ENCODE measurements around the gene PLXDC2.
"Not testable (repeated sequence)": the region's sequence is repeated elsewhere in the genome, so short reads cannot be mapped to it uniquely, and the experiment has no call there.

The PLXDC2 gene

GRCh38 chr10:20045100-20045499, 228.9 kb downstream of the PLXDC2 start:
- DNase-seq (ENCODE audit: low spot score) = not testable (repeated sequence)

GRCh38 chr10:20048161-20048560, 231.9 kb downstream of the PLXDC2 start:
- no peak for DNase-seq (ENCODE audit: low spot score)

DNA sequence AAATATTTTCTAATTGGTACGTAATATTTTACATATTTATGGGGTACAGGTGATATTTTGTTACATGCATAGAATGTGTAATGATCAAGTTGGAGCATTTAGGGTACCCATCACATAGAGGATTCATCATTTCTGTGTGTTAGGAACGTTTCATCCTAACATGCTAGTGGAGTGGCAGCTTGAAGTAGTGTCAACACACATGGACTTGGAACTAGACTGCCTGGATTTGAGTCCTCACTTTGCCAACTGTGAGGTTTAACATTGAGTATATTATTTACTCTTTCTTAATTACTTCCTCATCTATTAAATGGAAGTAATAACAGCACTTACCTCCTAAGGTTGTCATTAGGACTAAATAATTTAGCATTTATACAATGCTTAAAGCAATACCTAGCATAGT, 241.9 kb downstream of the PLXDC2 start:
- no peak for DNase-seq (ENCODE audit: low spot score)

GRCh38 chr10:20059084-20059835, 243.0 kb downstream of the PLXDC2 start:
- DNase-seq (ENCODE audit: low spot score) = no peak

DNA sequence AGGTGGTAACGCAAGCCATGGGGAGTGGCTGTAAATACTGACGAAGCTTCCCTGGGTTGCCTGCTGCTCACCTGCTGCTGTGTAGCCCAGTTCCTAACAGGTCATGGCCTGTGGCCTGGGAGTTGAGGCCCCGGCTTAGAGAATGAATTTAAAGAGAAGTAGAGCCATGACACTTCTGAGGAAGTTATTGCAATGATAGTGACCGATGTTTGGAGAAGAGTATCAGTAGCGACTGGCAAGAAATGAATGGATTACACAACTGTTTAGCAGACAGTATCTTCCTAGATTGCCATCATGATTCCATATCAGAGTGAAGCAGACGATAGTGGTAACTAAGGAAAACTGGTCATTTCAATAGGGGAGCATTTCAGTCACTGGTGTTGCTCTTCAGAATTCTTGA, 249.6 kb downstream of the PLXDC2 start:
- no peak for DNase-seq (ENCODE audit: low spot score)

DNA sequence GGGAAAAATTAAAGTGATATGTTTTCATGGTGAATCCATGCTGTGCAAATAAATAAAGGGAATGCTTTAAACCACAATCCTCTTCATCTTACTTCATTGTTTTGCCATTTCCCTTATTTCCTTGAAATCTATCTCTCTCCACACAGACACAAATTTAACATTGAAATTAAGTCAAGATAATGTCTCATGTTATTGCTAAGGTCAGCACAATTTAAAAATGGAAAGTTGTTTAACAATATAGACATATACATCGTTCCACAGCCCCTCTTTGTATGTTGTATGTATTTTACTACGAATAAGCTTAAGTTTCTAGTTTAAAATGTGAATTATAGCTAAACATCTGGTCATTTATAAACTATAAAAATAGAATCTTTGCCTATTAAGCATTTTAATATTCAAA, 256.9 kb downstream of the PLXDC2 start:
- no peak for DNase-seq (ENCODE audit: low spot score)

- no peak for DNase-seq (ENCODE audit: low spot score)
Observed at GRCh38 chr10:20075713-20076112, 259.5 kb downstream of the PLXDC2 start.

- no peak for DNase-seq (ENCODE audit: low spot score)
Observed at GRCh38 chr10:20084451-20084850, 268.2 kb downstream of the PLXDC2 start.

GRCh38 chr10:20085115-20085514, 268.9 kb downstream of the PLXDC2 start:
- DNase-seq (ENCODE audit: low spot score) = no peak

DNA sequence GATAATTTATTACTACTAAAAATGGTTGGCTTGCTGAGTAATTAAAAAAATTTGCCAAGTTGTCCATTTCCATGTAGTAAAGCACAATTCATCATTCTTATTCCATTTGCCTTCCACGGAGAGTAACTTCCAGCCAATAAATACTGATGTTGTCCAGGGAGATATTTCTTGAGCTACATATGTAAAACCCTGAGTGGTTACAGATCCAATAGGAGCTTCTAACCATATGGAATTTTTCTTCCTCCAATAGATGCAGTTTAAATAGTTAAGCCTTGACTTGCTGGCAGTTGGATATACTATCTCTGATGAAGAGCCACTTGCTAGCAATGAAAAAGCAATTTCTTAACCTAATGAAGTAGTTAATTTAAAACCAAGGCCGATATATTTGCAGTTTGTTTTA, 271.1 kb downstream of the PLXDC2 start:
- DNase-seq (ENCODE audit: low spot score) = no peak

DNA sequence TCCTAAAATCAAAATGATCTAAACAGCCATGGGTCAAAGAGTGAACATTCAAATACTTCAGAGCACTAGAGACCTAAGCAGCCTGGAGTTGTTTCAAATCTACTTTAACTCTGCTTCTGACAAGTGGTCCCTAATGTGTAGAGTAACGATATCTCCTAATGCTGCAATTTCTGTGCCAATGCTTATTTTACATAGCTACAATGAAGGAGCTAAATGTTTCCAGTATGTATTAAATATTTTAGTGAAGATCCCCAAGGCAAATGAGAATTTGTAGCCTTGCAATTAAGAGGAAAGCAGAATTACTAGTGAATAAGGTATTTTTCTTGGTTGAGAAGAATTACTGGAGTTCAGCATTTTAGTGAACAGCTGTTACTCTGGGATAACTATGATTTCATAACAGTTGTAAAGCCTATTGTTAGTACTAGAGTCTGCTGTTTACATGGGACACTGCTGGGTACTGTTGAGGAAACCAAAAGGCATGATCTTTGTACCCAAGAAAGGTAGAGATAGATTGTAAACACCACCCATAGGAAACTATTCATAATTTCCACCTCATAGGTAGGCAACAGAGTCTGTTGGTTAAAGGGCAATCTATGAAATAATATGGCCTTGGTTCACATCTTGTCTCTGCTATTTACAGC, 271.9 kb downstream of the PLXDC2 start:
- no peak for DNase-seq (ENCODE audit: low spot score)

DNA sequence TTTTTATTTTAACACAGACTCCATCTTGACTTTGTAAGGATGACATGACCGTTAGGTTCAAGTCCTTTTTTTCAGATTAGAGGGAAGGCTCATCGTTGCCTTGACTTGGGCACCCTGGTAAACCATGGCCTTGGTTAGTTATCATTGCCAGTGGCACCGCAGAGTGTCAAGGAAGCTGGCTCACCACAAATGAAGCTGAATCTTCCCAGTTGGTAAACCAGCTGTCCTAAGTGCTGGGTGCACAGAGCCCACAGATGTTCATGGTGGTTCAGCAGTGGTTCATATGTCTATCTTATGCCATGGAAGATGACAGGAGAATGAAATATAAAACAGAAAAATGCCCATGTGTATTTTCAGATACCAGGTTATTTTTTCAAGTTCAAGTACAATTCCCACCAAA, 273.6 kb downstream of the PLXDC2 start:
- DNase-seq (ENCODE audit: low spot score) = no peak

- no peak for DNase-seq (ENCODE audit: low spot score)
Observed at GRCh38 chr10:20090831-20091230, 274.6 kb downstream of the PLXDC2 start.

DNA sequence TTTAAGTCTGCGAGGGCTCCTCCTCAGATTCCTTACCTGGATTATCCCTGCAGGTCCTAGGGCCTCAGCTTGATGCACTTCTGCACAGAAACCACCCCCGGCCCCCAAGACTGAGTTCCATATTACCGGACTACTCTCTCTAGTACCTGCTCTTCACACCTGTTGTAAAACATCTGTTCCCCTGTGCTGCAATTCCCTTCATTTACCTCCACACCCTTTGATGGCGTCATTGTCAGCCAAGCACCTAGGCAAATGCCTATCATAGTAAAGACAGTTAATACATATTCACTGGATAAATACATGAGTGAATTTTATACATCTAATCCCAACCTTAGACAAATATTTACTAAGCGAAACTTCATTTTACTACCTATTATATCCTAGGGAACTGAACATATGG, 275.5 kb downstream of the PLXDC2 start:
- DNase-seq (ENCODE audit: low spot score) = no peak

DNA sequence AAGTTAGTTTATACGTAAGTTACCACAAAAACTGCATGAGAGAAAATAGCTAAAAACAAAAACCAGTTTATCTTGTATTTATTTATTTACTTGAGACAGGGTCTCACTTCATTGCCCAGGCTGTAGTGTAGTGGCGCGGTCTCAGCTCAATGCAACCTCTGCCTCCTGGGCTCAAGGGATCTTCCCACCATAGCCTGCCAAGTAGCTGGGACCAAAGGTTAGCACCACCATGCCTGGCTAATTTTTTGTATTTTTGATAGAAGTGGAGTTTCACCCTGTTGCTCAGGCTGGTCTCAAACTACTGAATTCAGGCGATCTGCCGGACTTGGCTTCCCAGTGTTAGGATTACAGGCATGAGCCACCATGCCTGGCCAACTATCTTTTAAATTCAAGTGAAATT, 277.4 kb downstream of the PLXDC2 start:
- no peak for DNase-seq (ENCODE audit: low spot score)

DNA sequence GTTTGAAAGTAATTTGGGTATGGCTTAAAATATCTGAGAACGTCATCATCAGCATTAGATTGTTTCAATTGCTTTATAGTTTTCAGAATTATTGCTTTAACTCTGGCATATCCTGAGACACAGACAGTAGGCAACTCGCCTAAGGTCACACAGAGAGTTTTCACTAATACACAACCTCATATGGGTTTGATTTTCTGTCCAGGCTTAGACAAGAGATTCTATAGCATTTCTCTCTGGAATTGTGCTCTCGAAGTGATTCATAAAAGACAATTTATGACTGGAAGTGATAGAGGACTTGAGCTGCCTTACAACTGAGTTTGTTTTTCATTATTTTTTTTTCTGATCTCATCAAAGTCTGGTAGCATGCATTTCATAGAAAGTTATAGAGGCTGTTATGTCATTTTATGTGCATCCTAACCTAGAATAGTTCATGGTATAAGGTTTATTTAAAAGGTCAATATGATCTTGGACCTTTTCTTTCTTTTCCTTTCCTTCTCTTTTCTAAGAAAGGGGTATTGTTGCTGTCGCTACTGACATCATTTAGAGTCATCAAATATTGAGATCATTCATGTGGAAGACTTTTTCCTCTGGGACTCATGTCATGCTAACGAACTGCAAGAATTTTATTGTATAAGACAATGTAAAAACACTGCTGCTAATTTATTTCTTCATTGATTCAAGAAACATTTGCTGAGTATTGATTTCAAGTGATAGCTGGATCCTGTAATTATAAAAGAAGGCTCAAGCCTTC, 278.2 kb downstream of the PLXDC2 start:
- DNase-seq (ENCODE audit: low spot score) = no peak

DNA sequence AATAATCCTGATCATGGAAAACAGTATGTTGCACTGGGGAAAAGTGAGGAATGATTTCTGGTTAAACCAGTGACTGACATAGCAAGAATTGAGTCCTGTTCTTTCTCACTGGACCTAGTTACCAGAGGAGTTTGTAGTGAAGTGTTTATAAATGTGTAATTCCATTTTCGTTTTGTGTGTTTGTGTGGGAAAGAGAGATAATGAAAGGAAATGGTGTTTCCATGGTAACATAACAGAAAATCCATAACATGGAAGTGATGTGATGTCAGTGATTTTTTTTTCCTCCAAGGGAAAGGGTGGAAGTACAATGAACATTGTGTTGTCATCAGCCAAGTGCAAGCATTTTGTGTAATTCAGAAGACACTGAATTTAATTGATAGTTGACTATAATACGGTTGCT, 283.9 kb downstream of the PLXDC2 start:
- DNase-seq (ENCODE audit: low spot score) = no peak

- no peak for DNase-seq (ENCODE audit: low spot score)
Observed at GRCh38 chr10:20105236-20105635, 289.0 kb downstream of the PLXDC2 start.

DNA sequence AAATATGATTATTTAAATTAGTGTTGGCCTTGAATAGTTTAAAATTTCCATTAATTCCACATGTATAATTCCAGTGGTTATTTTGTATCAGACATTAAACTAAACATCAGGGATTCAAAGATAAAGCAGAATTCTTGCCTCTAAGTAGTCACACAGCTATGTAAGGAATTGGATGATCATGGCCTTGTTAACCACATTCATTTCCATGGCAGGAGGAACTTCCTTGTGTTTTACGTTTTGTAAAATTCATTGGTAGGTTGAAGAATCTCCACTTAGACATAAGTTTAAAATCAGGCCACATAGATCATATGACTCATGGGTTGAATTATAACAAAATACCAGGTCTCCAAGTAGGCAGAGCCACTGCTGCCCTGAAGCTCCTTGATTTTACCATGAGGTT, 289.7 kb downstream of the PLXDC2 start:
- no peak for DNase-seq (ENCODE audit: low spot score)

GRCh38 chr10:20108021-20108420, 291.8 kb downstream of the PLXDC2 start:
- DNase-seq (ENCODE audit: low spot score) = no peak

DNA sequence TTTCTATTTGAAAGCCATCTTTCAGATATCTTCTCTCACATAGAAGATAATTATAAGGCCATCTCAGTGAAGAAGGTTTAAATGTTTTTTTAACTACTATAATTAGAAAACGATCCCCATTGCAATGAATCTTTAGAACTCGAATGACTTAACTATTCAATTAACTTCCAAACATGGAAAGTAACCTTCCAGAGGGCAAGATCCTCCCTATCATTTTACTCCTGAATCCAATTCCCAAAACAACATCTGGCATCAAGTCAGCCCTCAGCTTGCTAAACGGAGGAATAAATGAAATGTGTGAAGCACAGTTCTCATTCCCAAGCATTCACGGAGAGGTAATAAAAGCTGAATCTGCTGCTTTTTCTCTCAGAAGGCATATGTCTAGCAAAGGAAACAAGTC, 293.4 kb downstream of the PLXDC2 start:
- DNase-seq (ENCODE audit: low spot score) = no peak

DNA sequence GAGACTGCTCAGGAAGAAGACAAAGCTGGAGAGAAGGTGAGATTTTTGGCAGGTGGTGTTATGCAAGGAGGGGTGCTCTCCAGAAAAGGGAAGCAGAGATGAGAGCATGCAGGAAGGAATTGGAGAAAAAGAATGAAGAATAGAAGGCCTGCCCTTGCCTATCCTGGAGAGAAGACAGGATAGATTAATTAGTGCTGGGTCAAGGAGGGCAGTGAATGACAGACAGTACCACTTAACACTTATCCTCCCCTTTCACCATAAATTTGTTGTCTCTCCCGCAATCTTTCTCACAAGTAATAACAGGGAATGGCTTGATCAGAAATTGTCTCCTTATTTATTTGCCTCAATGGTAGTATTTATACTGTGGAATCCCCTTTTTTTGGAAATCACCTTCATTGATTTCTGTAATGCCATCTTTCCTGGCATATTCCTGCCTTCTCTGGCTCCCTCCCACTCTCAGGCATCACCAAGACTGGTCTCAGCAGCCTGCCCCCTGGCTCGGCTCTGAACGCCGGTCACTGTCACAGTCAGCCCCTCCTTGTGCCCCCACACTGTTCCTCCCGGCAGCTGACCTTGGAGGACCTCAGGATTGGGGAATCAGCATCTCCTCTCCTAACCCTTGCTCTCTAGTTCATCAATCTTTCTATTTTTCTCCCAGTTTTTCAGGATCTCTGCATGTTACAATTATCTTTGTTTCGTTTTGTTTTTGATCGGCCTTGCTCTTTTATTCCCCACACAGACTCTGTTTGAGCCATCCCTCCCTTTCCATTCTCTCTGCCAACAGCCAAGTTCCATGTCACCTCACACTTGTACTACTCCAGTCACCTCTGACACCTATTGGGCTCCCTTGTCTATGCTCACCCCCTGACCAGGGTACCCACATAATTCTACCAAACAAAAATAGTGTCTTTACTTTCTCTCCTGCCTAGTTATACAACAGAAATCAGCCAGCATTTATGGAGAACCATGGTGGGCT, 294.2 kb downstream of the PLXDC2 start:
- DNase-seq (ENCODE audit: low spot score) = no peak

All from iPS-NIHi11 (cell line).